Prostate gland (tissue), 2 donors: ENCODE results near the gene MMP25. TPM values are rescaled to one million over a fixed set of nuclear protein-coding genes. Genes with fewer than 3 reads are reported as not detected.
"Not testable (repeated sequence)": the region's sequence is repeated elsewhere in the genome, so short reads cannot be mapped to it uniquely, and the experiment has no call there.

Experiments
- DNase-seq: peaks from one replicate; pipeline ENCODE4 v3.0.0-alpha.2; 2019; ENCODE audit warnings: low spot score
- H3K27ac ChIP-seq, 2 donors: fragments of 200-600 bp; sonication (generic); 2 replicates each; pipeline ENCODE4 v1.5.1; 2017 to 2019
- H3K27me3 ChIP-seq: fragments of 200-600 bp; sonication (generic); replicated peaks from 2 replicates; pipeline ENCODE4 v1.5.1; 2019; ENCODE audit not compliant: insufficient read depth
- H3K36me3 ChIP-seq, 2 donors: fragments of 200-600 bp; sonication (generic); 1 replicate in 1 of 2; 2 replicates in 1 of 2; pipeline versions ENCODE4 v1.5.1 to v1.8.1; 2017 to 2019
- H3K4me1 ChIP-seq: fragments of 200-600 bp; sonication (generic); replicated peaks from 2 replicates; pipeline ENCODE4 v1.5.1; 2019
- H3K4me3 ChIP-seq, 2 donors: fragments of 200-600 bp; sonication (generic); 2 replicates each; pipeline ENCODE4 v1.5.1; 2017 to 2019
- H3K9me3 ChIP-seq: fragments of 200-600 bp; sonication (generic); 2 replicates; pipeline ENCODE4 v1.5.1; 2017
- CTCF ChIP-seq, 4 experiments: fragments of 200-600 bp in 2 of 4; fragments of 450-650 bp in 2 of 4; sonication (generic) in 2 of 4; IDR thresholded peaks; 1 replicate in 3 of 4; 2 replicates in 1 of 4; pipeline ENCODE4 v1.5.1; 2016 to 2019; ENCODE audit warnings: antibody characterized with exemption in 4 of 4, mild to moderate bottlenecking in 2 of 4, moderate library complexity in 2 of 4
- POLR2A ChIP-seq: fragments of 450-650 bp; IDR thresholded peaks from one replicate; pipeline ENCODE4 v1.6.1; 2016; ENCODE audit warnings: antibody characterized with exemption, mild to moderate bottlenecking
- POLR2AphosphoS5 ChIP-seq: sonication (generic); formaldehyde crosslinking; IDR thresholded peaks from one replicate; pipeline ENCODE4 v1.6.1; 2017; ENCODE audit warnings: antibody characterized with exemption
- WGBS: methylation state at CpG from one replicate; pipeline ENCODE4 v1.1.5; 2018; 5-methylcytosine and 5-hydroxymethylcytosine counted together
- intact Hi-C: fragments of 100-400 bp; cut with DNase I; formaldehyde crosslinking; loops from one replicate; pipeline ENCODE4 v1.14.2; 2022
- total RNA-seq, 2 donors: library from RNA; depleted of rRNA; stranded (reverse); fragments of >200 nt; gene quantifications; one replicate each; pipeline ENCODE4 v1.1.0, GENCODE V29; 2016

MMP25 gene
- total RNA-seq, 2 donors from 2014 or later: 0.74 to 1.4 TPM

GRCh38 chr16:3076577-3076976 lies 30.2 kb downstream of the MMP25 start:
- intact Hi-C loops: no loop called here
- 71% methylated on average over 6 of the region's 6 CpGs for WGBS
- no peak for TF ChIP-seq POLR2AphosphoS5
- no peak for TF ChIP-seq CTCF (IDR thresholded peaks at IDR 0.05)
- TF ChIP-seq POLR2A: no peak
- no peak for DNase-seq
- H3K27me3 ChIP-seq: no peaks in the 10 kb centered on the region
- no peaks in the 10 kb centered on the region for H3K9me3 ChIP-seq
- H3K4me3 ChIP-seq: no peak overlapping the region
- H3K4me1 ChIP-seq: no peaks in the 10 kb centered on the region
- no peaks in the 10 kb centered on the region for H3K36me3 ChIP-seq
- no peak overlapping the region for H3K27ac ChIP-seq

- intact Hi-C loops: no loop called here
- H3K27ac ChIP-seq: no peak overlapping the region
- no peaks in the 10 kb centered on the region for H3K4me1 ChIP-seq
- WGBS: 84% methylated on average over 17 of the region's 17 CpGs
- no peak for DNase-seq
- H3K36me3 ChIP-seq: no peaks in the 10 kb centered on the region
- no peaks in the 10 kb centered on the region for H3K9me3 ChIP-seq
- H3K27me3 ChIP-seq: no peaks in the 10 kb centered on the region
- H3K4me3 ChIP-seq: no peak overlapping the region
- no peak for TF ChIP-seq POLR2A
- no peak for TF ChIP-seq POLR2AphosphoS5
- TF ChIP-seq CTCF (IDR thresholded peaks at IDR 0.05): no peak
These were observed 33.7 kb downstream of the MMP25 start for GRCh38 chr16:3080024-3080423.

GRCh38 chr16:3081957-3082356 lies 35.6 kb downstream of the MMP25 start:
- H3K36me3 ChIP-seq, DNase-seq, H3K4me1 ChIP-seq, intact Hi-C loops, H3K27me3 ChIP-seq, H3K4me3 ChIP-seq, H3K27ac ChIP-seq, H3K9me3 ChIP-seq: not testable (repeated sequence)
- 81% methylated on average over 13 of the region's 13 CpGs for WGBS

GRCh38 chr16:3083408-3083807 lies 37.0 kb downstream of the MMP25 start:
- H3K9me3 ChIP-seq, H3K36me3 ChIP-seq, H3K27ac ChIP-seq, H3K4me1 ChIP-seq, intact Hi-C loops, DNase-seq, H3K4me3 ChIP-seq, H3K27me3 ChIP-seq: not testable (repeated sequence)
- WGBS: 92% methylated on average over 8 of the region's 8 CpGs

GRCh38 chr16:3084491-3084890 lies 38.1 kb downstream of the MMP25 start:
- DNase-seq: no peak
- intact Hi-C loops: no loop called here
- 79% methylated on average over 1 of the region's 1 CpG for WGBS
- Histone ChIP-seq H3K9me3 (no peaks in the 10 kb centered on the region), H3K27me3 (no peaks in the 10 kb centered on the region), H3K4me1 (no peaks in the 10 kb centered on the region), H3K36me3 (no peaks in the 10 kb centered on the region), H3K27ac (no peak overlapping the region), H3K4me3 (no peak overlapping the region)
- TF ChIP-seq POLR2A (no peak), CTCF (IDR thresholded peaks at IDR 0.05) (no peak), POLR2AphosphoS5 (no peak)

- Histone ChIP-seq H3K27ac (no peak overlapping the region), H3K4me3 (no peak overlapping the region), H3K4me1 (no peaks in the 10 kb centered on the region), H3K27me3 (no peaks in the 10 kb centered on the region), H3K36me3 (no peaks in the 10 kb centered on the region), H3K9me3 (no peaks in the 10 kb centered on the region)
- intact Hi-C loops: no loop called here
- WGBS: 80% methylated on average over 7 of the region's 7 CpGs
- DNase-seq: no peak
- TF ChIP-seq POLR2AphosphoS5 (no peak), POLR2A (no peak), CTCF (IDR thresholded peaks at IDR 0.05) (no peak)
These were observed 38.8 kb downstream of the MMP25 start for GRCh38 chr16:3084969-3085670.
